Stimulated activated naive CD4-positive, alpha-beta T cell treated with Interleukin-2 at 50 U/mL for 16 hours (primary cell): ENCODE data around the gene METTL9.
"Not testable (repeated sequence)": the region's sequence is repeated elsewhere in the genome, so short reads cannot be mapped to it uniquely, and the experiment has no call there.

Experiments used
- DNase-seq: peaks from one replicate; lab custom pipeline; 2025; lab: John Stamatoyannopoulos, UW

METTL9 gene

GRCh38 chr16:21610766-21611165 lies 11.4 kb downstream of the METTL9 start:
- no peak for DNase-seq

GRCh38 chr16:21611198-21611555 lies 11.8 kb downstream of the METTL9 start:
- no peak for DNase-seq

DNA sequence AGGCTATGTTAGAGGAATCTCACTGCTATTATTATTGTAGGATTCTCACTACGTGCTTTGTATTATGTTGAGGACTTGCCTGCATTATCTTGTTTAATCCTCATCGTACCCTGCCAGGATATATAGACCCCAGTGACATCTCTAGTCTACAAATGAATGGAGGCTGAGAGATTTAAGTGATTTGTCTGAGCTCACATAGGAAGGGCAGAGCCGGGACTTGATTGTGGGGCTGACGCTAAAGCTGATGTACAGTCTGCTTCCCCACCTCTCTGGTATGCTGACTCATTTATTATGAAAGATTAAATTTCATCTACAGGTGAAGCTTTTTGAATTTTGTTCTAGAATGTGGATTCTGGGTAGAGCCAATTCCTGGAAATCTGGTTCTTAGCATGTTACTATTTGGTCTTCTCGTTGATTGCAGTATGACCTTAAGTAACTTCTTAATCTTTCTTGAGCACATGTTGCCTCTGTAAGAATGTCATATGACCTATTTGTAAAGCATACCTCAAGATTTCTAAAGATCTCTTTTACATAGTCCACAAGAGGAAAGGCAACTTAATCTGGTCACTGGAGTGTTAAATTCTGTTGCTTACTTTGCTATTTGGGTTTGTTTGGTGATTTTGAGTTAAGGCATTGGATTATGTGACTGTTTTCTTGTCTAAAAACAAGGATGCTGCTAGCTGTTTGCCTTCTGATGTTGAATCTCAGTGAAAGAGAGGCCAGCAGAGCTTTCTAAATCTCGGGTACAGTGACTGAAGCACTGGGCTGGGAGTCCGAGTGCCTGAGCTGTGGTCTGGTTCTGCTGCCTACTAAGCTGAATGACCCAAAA lies 12.4 kb downstream of the METTL9 start:
- no peak for DNase-seq

DNA sequence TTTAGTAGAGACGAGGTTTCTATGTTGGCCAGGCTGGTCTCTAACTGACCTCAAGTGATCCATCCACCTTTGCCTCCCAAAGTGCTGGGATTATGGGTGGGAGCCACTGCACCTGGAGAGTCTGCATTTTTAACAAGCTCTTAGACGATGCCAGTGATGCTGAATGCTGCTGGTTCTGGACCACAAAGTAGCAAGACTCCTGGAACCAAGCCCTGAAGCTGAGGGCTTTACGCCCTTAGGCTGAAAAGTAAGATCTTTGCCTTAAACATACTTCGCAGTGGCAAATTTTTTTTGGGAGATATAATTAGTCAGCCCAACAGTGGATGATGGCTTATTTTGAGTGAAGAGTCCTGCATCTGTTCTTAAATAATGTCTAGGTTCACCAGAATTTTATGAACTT lies 14.0 kb downstream of the METTL9 start:
- DNase-seq: no peak

- no peak for DNase-seq
Measured at GRCh38 chr16:21613781-21614180, 14.4 kb downstream of the METTL9 start.

- DNase-seq: no peak
Measured at GRCh38 chr16:21614896-21615295, 15.5 kb downstream of the METTL9 start.

DNA sequence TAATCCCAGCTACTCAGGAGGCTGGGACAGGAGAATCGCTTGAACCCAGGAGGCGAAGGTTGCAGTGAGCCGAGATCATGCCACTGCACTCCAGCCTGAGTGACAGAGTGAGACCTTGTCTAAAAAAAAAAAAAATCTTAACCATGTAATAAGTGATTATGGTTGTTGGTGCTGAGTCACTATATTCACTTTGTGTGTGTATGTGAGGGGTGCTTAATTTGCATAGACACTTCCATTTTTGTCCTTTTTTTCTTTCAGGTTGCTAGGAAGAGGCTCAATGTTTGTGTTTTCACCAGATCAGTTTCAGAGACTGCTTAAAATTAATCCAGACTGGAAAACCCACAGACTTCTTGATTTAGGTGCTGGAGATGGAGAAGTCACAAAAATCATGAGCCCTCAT lies 18.2 kb downstream of the METTL9 start:
- no peak for DNase-seq

GRCh38 chr16:21618281-21618680 lies 18.9 kb downstream of the METTL9 start:
- DNase-seq: no peak

- no peak for DNase-seq
Measured at GRCh38 chr16:21619765-21620425, 20.5 kb downstream of the METTL9 start.

DNA sequence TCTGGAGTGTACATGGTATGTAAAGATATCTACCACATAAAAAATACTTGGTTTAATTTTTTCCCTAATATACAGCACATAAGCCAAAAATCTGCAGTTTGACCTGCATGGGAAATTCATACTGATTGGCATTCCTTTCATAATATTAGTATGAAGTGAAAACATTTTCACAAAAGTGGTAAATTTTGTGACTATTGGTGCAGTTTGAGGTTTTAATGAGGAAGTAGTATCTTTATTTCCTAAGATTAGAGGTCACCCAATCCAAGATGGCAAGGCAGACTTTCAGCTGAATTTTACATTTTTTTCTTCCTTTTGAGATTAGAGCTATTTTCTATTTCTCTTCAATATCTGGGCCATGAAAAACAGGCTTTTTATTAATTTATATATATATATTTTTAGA lies 21.2 kb downstream of the METTL9 start:
- DNase-seq: no peak

DNA sequence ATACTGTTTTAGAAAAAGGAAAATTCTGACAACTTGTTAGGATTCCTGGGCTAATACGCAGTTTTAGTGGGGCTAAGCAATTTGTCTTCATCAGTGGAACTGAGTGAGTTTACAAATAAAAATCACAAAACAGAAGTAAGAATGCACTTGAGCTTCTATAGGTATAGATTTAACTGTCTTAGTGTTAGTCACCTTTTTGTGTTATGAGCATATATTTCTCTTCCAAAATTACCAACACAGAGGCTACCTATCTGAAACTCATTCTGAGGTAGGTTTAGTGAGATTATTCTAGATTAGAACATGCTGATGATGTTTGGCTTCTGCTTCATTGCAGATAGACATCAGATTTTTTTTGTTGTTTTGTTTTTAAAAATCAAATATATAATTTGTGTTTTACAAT lies 23.2 kb downstream of the METTL9 start:
- DNase-seq: no peak

- DNase-seq: no peak
Measured at GRCh38 chr16:21625026-21625425, 25.6 kb downstream of the METTL9 start.

DNA sequence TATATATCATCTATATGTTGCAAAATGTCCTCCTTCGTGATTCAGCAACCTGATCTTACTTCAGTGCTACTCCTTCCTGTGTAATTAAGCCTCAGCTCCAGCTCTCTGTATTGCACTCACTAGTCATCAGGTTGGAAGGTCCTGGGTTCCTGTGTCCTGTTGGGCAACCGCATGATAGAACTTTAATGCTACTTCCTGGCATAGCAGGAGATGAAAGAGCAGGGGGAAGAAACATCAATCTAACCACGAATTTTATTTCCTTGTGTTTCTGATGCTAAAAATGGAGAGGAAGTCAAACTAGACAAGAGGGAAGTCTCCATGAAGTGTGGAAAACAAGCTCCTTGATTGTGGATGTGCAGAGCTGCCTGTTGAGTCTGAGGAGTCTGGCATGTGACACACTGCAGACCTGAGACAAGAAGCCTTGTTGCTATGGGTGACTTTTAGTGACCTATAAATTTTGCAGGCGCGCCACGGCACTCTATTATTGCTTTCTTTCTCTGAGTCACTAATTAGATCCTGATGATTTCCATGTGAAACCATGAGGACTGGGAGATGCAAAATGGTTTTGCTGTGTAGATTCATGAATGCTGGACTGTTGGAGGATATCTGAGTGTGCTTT lies 27.4 kb downstream of the METTL9 start:
- DNase-seq: no peak

DNA sequence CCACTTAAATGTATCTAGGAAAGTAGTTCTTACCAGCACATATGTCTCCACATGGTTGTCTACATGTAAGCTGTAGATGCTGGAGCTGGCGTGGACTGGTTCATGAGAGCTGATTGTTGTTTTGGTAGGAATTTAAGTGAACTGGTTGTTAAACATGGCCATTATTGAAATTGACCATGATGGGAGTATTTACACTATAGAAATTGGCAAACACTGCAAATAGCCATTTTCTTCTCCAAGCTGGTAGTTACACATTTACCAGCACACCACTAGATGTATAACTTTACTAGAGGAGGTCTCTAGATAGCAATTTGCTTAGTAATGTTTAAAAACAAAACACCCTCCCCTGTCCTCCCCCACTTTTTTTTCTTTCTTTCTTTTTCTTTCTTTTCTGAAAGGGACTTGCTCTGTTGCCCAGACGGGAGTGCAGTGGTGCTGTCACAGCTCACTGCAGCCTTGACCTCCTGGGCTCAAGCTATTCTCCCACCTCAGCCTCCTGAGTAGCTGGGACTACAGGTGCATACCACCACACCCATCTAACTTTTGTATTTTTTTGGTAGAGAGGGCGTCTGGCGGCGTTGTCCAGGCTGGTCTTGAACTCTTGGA lies 28.8 kb downstream of the METTL9 start:
- DNase-seq: no peak

- DNase-seq: no peak
Measured at GRCh38 chr16:21628772-21629171, 29.4 kb downstream of the METTL9 start.

- not testable (repeated sequence) for DNase-seq
Measured at GRCh38 chr16:21629616-21630539, 30.5 kb downstream of the METTL9 start.

DNA sequence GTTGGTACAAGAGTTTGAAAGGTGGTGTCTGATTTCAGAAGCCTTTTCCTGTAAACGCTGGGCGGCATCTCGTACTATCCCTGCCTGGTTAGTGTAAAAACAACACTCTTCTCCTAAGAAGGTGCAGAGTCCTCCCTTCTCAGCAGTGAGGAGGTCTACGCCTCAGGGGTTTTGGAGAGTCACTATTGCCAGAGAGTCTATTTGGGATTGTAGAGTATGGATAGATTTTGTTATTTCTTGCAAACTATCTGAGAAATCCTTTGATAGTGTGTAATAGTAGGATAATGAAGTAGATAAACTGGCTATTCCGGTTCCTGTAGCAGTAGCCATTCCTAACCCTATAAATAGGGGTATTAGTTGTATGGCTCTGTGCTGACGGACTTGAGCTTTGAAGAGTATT lies 31.5 kb downstream of the METTL9 start:
- DNase-seq: not testable (repeated sequence)

- not testable (repeated sequence) for DNase-seq
Measured at GRCh38 chr16:21631376-21631775, 32.0 kb downstream of the METTL9 start.

DNA sequence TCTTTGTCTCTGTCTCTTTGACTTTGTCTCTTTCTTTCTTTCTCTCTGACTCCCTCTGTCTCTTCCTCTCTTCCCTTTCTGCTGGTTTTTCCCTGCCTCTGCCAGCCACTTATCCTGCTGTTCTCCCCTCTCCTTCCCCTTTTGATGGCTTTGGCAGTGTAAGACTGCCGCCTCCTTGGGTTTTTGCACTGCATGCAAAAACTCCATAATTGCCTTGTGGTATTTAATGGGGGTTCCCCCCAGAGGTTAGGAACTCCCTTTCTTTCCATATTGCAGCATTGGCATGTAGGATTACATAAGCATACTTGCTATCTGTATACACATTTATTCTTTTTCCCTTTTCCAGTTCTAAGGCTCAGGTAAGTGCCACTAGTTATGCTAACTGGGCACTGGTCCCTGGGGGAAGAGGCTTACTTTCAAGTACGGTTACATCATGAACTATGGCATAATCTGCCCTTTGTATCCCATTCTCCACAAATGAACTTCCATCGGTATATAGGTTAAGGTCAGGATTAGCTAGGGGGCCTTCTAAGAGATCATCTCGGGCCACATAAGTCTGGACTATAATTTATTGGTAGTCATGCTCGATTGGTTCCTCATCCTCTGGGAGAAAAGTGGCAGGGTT lies 32.7 kb downstream of the METTL9 start:
- not testable (repeated sequence) for DNase-seq

- no peak for DNase-seq
Measured at GRCh38 chr16:21634216-21634615, 34.8 kb downstream of the METTL9 start.

DNA sequence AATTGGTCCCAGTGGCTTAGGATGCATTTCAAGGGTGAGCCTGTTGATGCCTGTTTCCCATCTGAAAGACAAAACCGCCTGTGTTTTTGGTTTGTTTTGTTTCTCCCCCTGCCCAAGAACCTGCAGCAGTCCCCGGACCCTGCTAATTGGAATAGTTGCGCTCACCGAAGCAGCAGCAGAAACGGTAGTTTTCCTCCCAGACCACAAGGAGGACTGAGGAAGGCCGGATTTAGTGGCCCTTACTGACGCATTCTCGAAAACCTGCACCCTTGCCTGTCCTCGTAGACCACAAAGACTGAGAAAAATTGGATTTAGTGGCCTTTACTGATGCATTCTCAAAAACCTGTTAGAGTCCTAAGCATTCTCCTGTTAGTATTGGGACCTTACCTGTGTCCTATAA lies 36.3 kb downstream of the METTL9 start:
- DNase-seq: not testable (repeated sequence)
